Measurements from ENCODE around the gene GPSM1.

GPSM1 gene, protein sequence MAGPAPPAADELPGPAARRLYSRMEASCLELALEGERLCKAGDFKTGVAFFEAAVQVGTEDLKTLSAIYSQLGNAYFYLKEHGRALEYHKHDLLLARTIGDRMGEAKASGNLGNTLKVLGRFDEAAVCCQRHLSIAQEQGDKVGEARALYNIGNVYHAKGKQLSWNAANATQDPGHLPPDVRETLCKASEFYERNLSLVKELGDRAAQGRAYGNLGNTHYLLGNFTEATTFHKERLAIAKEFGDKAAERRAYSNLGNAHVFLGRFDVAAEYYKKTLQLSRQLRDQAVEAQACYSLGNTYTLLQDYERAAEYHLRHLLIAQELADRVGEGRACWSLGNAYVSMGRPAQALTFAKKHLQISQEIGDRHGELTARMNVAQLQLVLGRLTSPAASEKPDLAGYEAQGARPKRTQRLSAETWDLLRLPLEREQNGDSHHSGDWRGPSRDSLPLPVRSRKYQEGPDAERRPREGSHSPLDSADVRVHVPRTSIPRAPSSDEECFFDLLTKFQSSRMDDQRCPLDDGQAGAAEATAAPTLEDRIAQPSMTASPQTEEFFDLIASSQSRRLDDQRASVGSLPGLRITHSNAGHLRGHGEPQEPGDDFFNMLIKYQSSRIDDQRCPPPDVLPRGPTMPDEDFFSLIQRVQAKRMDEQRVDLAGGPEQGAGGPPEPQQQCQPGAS

DNA sequence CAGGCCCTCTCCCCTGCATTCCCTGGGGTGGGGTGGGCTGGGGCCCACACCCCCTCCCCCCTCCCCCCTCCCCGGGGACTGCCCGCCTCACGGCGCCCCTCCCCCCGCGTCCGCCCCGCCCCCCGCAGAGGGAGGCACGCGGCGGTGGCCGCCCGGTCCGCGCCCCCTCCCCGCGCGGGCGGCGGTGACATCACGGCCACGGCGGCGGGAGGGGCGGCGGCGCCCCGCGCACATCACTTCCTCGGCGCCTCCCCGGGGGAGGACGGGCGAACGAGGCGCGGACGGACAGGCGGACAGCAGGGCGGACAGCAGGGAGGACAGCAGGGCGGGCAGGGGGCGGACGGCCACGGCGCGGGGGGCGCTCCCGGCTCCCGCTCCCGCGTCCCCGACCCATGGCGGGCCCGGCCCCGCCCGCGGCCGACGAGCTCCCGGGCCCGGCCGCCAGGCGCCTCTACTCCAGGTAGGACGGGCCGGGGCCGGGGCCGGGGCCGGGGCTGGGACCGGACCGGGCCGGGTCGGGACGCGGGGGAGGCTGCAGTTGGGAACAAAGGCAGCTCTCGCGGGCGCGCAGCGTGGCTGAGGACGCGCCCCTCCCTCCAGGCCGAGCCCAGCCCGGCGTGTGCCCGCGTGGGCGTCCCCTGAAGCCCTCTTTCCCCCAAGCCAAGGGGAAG lies at the start of gene GPSM1:
Gene GPSM1 (plus strand): TSS at position 236 of the 671 bp plus-strand sequence. CDS start 157 bp downstream, at position 393.
- no peak for DNase-seq

DNA sequence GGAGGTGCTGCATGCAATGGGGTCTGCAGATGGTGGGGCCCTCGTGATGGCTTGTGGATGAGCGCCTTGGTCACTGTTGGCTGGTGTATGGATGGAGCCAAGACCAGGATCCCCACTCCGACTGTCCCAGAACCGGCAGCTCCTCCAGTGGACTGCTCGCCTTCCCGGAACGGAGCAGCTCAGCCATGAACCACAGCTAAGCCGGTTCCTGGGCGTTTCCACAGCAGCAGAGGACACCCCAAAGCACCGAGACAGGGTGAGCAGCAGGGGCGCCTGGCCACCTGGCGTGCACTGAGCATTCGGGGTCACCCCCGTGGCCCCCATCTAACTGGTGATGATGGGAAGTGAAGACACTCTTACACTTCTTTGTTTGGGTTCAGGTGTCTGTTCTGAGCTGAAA lies 49.6 kb upstream of the GPSM1 start:
- DNase-seq, result no peak

DNA sequence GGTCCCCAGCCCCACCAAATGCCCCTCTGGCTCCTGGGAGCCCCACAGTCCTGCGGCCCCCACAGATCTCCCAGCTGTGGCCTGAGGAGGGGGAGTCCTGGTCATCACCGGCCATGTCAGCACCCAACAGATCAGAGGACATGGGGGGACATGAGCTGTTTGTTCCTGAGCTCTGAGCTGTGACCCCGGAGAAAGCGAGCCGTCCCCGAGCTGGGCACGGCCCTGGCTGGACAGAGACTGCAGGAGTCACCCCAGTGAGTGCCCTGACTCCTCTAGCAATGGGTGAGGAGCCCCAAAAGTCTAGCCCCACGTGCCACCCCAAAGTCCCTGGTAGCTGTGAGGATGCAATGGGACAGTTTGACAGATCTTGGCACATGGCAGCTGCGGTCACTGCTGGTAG lies 49.1 kb upstream of the GPSM1 start:
- DNase-seq, result no peak

DNA sequence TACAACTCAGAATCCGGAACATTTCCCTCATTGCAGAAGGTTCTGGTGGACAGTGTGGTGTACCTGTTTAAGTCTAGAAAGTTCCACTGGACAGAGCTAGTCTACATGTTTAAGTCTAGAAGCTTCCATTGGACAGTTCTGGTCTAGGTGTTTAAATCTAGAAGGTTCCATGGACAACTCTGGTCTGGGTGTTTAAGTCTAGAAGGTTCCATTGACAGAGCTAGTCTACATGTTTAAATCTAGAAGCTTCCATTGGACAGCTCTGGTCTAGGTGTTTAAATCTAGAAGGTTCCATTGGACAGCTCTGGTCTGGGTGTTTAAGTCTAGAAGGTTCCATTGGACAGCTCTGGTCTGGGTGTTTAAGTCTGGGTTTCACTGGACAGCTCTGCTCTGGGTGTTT lies 48.4 kb upstream of the GPSM1 start:
- DNase-seq, result no peak

DNA sequence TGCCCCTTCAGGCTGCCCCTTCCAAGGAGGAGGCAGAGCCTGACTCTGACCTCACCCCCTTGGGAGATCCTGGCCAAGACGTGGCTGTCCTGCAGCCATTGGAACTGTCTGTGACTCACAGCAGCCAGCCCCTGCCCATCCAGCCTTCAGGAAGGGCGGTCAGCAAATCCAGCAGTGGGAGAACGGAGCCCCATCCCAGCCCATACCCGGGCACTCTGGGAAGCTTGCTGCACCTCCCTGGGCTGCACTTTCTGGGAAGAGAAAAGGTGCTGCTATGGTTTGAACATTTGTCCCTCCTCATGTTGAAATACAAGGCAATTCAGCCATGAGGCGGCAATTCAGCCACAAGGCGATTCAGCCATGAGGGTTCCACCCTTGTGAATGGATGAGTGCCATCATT lies 47.9 kb upstream of the GPSM1 start:
- no peak for DNase-seq

DNA sequence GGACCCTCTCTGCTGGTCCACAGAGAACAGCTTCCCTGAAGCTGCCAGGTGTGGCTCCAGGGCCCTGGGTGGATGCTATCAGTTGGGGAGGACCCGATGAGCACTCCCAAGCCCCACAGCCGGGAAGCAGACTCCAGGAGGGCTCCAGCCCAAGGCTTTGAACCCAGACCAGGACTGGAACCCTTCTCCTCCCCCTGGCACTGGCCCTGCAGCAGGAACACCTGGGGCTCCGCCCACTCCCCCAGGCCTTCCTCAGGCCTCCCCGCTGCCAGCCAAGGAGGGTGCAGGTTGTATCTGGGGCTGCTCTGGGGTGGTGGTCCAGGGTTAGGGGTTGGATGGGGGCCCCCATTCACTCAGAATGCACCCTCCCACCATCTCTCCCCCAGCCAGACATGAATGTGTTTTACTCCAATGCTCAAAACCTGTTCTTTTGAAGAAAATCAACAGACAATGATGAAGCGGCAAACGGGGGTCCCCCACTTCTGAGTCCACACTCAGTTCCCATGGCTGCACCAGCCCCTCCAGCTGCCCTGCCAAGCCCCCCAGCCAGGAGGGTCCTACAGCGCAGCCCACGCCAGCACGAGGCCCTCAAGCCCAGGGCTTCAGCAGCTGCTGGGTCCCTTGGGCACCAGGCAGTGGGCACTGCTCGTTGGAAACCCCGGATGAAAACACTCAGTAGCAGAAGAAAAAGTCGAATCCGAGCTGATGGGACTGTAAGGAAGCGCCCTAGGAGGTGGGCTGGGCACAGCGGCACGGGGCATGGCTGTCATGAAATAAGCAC lies 46.6 kb upstream of the GPSM1 start:
- no peak for DNase-seq

DNA sequence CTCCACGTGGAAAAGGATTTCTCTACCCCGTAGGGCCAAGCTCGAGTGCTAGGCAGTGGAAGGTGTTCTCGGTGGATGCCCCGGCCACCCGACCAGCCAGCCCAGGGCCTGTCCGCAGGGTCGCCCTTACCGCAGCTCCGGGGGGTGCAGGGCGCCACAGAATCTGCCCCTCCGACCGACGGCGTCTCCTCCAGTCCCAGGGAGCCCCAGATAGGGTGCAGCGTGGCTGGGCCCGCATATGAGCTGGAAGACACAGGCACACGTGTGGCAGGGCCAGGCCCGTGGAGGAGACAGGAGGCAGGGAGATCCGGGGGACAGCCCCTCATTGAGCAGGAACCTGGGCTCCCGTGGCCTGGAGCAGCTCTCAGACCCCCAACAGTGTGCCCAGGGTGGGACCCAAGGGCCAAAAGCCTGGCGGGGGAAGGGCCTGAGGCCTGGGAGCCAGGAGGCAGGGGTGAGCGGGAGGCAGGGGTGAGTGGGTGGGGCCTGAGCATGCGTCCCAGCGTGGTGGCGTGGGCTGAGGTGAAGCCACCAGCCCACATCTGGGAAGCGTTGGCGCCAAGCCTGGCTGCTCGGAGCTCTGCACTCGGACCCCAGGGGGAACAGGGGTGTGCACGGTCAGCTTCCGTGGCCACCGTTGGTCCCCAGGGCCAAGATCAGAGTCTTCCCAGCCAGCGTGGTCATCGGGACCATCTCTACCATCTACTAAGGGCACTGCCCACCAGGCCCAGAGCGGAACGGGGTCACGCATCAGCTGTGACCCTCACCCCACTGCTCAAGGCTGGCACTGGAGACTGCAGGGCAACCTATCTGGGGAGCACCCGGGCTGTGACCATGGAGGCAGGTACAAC lies 45.7 kb upstream of the GPSM1 start:
- no peak for DNase-seq

DNA sequence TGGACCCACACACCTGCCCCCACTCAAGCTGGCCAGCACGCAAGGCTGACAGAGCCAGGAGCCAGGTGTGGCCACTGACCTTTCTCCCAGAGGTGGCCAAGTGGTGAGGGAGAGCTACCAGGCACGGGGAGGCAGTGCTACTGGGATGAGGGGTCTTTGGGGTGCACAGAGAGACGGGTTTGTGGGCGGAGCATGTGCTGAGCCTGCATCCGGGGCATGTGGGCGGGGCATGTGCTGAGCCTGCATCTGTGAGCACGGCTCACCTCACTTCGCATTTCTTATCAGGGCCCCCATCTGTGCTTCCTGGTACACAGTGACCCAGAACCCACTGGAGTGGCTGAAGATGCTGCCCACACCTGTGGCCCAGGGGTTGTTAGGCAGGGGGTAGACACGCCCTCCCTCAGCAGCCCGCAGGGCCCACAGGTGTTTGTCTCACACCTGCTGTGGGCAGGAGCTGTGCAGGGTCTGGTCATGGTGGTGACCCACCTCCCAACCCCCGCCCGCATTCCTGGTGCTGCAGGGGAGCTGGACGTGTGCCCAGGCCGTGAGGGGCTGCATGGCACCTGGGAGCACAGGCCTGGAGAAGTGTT lies 45.0 kb upstream of the GPSM1 start:
- DNase-seq, result no peak

DNA sequence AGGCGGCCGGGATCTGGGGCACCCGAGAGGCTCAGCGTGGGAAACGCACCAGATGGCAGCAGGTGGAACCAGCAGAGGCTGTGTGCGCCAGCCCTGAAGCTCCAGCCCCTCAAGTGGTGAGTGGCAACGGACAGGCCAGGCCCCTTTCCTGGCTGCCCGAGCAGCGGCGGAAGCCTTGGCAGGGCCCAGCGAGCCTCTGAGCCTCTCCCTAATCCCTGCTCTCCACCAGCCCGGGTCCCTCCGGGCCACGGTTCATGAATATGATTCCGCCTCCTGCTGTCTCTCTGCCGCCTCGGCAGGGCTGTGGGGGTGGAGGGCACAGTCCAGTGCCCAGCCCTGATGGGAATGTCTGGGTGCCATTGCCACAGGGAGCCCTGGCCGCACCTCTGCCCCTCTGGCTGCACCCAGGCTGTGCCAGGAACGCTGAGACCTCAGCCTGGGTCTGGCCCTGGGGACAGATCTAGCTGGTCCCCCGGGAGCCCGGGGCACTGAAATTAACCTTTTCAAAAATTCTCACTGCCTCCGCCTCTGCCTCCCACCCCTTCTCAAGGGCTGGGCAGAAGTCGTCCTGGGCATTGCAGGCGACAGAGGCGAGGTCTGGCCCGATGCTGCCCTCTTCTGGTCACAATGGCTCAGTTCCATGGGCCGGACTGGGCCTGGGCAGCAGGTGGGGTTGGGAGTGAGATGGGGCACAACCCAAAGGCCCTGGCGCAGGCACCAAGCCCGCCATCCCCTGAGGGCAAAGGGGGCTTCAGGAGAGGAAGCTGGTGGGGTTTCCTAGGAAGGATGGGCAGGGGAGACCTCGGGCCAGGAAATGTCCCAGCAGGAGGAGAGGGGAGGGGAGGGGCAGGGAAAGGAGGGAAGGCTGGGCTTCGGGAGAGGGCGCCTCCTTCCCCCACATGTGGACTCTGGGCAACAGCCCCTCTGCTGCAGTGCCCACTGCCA lies 43.8 kb upstream of the GPSM1 start:
- DNase-seq, result peak; percentile 37

DNA sequence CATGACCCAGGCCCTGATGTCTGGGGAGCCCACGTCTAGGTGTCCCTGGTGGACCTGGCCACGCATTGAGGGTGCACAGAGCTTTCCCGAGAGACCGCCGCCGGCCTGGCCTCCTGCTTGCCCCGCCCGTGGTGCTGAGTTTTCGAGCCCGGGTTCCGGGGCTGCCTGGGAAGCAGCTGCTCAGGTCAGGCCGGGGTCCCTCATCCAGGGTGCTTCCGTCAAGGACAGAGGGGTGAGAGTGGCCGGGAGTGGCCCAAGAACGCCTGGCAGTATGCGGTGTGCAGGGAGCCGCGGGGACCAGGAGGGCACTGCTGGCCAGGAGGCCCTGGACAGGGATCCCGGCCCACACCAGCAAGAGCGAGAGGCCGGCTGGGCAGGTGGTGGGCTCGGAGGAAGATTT lies 43.0 kb upstream of the GPSM1 start:
- no peak for DNase-seq

DNA sequence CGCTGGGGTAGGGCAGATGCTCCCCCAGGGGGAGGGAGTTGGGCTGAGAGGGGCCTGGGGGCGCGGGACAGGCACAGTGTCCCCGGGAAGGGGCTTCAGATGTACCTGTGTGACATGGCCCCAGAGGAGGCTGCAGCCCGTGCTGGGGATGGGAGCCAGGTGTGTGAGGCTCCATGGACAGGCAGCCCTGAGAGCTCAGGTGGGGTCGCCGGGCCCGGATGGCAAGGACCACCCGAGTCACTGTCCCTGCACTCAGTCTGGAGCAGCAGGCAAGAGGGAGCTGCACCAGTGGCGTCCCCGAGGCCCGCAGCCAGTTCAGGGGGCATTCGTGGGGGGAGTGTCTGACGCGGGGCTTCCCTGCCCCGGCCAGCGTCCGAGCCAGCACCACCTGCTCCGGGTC lies 42.4 kb upstream of the GPSM1 start:
- DNase-seq, result no peak

DNA sequence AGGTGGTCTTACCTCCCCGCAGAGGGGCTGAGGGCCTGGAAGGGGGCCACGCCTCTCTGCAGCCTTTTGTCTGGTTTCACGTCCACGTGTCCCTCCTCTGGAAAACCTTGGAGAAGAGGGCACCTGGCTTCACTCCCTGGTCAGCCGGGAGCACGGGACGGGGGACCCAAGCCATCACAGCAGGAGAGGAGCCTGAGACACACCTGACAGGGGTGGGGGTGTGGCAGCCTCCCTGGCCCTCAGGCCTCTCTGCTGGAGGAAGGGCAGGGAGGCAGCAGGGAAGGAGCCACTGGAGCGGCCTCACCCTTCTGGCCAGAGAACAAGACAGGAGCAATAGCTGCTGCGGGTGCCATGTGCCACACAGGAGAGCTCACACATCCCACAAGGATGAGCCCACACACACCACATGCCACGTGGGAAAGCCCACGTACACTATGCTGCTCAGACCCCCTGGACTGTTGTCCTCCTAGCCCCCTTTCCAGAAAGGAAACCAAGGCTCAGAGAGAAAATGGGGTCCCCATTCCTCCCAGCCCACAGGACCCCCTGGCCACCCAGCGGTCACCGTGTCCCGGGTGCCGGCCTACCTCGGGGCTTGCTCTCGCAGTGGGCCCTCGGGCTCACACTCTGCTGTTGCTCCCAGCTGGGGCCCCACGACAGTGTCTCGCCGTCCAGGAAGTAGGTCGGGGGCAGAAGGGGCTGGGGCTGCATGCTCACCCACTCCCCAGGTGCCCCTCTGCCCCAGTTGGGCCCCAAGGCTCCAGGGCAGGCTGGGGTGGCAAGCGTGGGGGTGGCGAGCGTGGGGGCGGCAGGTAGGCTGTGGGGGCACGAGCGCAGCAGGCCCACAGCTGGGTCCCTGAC lies 41.6 kb upstream of the GPSM1 start:
- DNase-seq, result no peak

DNA sequence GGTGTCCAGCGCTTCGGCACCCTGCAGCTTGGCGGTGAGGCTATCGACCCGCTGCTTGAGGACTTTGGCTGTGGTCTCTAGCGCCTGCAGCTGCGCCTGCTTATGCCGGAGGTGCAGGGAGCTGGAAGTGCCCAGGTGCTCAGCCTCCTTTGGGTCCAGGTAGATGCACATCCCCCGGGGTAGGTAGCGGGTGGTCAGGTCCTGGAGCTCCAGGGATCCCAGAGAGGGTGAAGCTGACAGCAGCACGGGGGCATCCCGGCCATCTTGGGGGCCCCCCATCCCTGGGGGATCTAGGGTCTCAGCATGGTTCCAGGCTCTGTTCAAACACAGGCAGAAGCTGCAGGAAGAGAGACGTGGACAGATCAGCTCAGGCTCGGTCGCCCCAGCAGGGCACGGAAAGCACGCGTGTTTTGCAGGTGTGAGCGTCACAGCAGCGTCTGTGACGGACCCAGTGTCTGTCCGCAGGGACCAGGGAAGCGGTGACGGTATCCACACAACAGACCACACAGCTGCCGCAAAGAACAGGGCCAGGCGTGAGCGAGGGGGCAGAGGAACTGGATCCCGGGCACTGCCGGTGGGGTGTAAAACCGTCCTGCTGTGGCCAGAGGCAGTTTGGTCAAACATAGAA lies 40.9 kb upstream of the GPSM1 start:
- no peak for DNase-seq

DNA sequence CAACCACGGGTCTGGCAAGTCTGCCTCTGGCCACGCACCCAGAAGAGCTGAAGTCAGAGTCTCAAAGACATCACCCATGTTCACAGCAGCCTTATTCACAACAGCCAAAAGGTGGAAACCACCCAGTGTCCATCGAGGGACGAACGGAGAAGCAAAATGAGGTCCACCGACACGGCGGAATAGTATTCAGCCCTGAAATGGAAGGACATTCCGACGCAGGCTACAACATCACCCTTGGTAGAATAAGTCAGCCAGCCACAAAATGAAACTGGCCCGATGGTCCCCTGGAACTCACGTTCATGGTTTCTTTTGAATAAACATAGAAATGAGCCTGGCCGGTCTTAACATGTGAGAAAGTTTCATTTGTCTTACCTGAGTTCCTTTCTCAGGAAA lies 40.4 kb upstream of the GPSM1 start:
- no peak for DNase-seq

DNA sequence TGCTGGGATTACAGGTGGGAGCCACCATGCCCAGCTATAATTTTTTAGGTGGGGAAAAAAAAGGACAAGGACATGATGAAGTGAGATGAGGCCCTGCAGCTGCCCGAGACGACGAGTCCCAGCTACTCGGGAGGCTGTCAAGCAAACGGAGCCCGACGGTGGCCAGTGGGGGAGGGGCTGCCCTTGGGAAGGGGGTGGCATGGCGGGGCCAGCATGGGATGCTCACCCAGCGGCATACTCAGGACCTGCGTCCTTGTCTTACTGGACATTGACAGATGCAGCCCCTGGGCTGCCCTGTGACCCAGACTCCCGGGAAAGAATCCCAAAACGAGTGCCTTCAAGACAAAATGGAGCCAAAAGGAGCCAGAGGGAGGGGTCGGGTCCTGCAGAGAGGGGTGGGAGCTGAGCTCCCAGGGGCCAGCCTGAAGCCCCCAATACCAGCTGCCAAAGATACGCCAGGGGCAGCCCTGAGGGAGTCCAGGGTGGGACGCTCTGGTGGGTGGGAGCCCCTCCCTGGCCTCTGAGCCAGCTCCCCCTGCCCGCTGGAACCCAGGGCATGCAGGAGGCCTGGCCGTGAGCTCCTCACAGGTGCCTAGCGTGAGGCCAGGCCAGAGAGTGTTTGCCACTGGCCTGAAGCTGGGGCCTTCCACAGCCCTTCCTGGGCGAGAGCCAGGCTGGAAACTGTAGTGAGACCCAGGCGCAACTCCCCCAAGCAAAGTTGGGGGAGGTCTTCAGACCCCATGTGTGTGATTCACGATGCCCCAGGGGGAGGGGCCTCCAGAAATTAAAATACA lies 39.2 kb upstream of the GPSM1 start:
- no peak for DNase-seq

DNA sequence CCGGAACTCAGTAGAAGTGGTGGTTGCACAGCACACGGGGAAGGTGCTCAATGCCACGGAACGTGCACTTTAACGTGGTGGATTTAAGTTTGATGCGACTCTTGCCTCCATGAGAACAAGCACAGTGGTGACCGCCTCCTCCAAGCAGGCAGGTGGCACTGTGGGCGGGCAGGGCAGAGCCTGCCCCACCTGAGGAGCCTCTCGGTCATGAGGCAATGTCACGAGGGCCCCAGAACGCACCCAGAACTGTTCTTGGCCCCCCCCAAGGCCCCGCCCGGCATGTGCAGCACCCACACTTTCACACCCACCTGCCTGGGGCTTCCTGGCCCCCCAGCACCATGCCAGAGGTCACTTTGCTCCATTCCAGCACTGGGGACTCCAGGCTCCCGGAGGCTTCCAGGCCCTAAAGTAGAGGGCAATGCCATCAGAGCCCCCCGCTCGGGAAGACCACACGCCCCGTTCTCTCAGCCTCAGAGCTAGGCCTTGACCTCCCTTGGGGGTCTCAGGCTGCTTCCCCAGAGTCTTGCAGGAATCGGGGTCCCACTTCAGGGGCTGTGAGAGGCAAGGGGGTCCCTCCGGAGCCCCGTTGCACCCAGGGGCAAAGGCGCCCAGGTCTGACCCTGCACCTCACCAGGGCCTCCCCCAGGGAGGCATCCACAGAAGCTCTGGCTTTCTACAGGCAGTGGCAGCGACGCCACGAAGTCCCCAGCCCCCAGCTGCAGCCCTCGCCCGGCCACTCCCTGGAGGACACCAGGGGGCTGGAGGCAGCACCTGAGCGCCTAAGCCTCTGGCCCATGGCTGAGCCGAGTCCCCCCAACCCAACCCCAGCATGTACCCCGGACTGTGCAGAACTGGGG lies 37.5 kb upstream of the GPSM1 start:
- no peak for DNase-seq

DNA sequence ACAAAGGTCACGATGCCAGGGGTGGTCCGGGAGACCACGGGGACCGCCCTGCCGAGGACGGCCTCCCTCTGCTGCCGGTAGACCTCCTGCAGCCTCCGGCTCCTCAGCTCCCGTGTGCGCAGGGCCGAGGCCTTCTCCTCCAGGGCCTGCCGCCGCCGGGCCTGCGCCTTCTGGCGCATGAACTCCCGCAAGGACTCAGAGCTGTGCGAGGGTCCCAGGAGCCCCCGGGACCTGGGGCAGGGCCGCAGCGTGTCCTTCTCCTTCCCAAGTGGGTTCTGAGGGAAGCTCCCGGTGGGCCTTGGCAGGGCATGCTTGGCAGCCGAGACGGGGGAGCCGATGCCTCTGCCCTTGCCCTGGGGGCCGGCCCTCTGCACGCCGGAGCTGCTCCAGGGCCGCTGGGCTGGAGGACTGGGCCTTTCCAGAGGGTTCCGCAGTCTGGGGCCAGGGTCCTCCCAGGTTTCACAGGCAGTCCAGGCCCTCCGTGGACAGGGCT lies 36.8 kb upstream of the GPSM1 start:
- DNase-seq, result no peak
